COLO829 (cell line): ENCODE results near the gene CASS4.
"Not testable (repeated sequence)": the region's sequence is repeated elsewhere in the genome, so short reads cannot be mapped to it uniquely, and the experiment has no call there.

Experiments used
- DNase-seq: peaks from one replicate; pipeline ENCODE4 v3.0.0; 2012; ENCODE audit warnings: low spot score

The CASS4 gene, protein sequence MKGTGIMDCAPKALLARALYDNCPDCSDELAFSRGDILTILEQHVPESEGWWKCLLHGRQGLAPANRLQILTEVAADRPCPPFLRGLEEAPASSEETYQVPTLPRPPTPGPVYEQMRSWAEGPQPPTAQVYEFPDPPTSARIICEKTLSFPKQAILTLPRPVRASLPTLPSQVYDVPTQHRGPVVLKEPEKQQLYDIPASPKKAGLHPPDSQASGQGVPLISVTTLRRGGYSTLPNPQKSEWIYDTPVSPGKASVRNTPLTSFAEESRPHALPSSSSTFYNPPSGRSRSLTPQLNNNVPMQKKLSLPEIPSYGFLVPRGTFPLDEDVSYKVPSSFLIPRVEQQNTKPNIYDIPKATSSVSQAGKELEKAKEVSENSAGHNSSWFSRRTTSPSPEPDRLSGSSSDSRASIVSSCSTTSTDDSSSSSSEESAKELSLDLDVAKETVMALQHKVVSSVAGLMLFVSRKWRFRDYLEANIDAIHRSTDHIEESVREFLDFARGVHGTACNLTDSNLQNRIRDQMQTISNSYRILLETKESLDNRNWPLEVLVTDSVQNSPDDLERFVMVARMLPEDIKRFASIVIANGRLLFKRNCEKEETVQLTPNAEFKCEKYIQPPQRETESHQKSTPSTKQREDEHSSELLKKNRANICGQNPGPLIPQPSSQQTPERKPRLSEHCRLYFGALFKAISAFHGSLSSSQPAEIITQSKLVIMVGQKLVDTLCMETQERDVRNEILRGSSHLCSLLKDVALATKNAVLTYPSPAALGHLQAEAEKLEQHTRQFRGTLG

DNA sequence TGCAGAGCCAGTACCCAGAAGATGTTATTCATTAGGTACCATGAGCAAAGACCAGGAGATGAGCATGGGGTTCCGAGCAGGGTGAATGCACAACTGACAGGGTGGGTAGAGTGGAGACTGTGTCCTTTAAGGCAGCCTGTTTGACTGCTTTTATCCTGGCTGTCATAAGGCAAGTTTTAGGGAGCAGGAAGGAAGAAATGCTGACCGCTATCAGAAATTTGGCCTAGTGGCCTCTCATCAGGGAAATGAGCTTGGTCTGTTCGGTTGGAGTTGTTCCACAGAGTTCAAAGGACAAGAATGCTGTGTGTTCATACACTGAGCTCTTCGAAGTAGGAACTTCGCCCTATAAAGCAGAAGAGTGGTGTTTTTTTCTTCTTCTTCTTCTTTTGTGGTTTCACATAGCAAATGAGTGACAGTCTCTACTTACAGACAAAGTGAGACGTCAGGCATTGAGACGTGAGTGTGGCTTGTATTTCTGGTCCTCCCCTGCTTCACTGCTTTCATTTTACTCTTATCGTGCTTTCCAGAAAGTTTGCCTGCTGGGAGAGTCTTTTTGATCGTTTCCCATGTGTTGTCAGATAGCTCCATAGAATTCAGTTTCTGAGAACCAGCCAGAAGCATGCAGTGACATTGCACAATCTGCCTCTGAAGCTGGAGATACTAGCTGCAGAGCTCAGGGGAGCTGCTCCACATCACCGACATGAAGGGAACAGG is at the start of gene CASS4:
CASS4 (plus strand) TSS at position 502 of the 714 bp plus-strand sequence; CDS start at position 701, 199 bp downstream.
- DNase-seq, result no peak

DNA sequence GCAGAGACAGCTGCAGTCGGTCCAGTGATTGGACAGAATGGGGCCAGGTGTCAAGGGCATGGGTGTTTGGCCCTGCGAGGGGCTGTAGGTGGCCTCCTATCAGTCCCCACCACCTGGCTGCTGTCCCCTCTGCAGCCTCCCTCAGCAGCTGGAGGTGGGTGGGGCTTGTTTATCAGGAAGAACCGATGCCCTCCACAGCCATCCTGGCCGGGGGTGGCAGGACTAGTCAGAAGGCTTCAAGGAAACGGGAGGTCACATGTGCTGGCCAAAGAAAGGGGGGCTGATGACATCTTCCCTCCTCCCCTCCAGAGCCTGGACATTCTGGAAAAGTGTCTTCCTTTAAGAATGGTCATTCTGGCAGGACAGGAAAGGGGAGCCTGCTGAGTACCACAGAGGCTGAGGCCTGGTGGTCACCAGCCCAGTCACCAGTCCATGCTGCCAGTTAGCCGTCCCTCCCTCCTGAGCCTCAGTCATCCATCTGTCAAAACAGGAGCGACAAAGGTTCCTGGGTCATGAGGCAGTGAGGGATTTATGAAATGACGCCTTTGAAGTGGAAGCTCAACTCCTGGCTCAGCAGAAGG is 49.1 kb upstream of the CASS4 start:
- no peak for DNase-seq

DNA sequence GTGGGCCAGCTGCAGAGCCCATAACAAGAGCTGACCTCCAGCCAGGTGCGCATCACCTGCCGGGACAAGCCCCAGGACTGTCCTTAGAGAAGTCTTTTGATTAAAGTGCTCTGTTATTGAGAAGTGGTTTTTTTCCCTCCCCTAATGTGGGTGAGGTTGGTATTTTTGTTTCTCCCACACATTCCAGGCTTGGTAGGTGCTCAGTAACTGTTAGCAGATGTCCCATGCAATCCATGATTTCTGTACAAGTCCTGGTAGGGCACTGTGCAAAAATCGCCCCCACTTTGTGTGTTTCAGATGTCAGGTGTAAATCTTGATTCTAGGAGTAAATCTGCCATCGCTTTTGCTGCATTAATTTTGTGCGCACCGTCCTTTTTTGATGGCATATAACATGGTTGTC is 48.6 kb upstream of the CASS4 start:
- DNase-seq, result no peak

DNA sequence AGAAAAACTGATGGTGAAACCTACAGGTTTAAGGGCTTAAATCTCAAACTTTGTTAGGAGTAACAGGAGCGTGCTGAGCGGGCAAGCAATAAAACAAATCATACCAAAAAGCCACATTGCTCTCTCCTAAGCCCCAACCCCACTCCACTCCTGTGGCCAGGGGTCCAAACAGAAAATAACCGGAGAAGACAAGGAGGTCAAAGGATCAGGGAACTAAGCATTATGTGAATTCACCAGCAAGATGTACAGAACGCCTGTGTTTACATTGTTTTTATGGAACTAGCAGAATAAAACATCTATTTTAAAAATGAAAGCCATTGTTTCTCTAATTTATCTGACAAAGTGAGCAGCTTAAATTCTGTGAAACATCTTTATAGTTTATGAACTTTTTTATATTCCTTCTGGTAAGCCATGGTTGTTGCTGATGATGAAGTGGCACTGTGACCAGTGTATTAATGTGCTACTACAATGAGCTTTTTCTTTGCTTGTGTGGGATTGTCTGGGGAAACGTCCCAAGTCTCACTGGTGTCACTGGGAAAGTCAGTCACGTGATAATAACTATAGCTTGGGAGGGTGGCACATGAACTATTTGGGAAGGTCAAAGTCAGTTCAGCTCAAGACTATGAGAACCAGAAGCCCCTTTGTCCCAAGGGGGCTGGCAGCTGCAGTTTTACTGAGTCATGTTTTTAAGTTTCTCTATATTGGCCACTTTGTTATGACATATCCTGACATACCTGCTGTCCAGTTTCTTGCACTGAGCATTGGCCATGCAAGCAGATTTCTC is 43.5 kb upstream of the CASS4 start:
- DNase-seq, result peak; percentile 76

DNA sequence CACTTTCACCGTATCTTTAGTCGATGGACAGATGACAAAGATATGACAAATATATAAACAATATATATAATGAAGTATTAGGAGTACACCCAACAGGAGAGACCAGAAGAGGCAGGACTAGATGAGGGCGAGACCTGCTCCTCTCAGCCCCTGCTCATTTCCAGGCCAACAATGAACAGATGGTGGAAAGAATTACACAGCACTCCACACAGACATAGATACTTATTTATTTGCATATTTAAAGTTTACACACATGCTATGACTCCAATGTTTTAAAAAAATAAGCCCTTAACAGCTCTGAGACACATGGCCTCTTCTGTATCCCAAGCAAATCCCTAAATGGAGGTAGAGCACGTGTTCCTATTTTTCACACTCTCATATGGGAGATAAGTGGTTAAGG is 42.9 kb upstream of the CASS4 start:
- no peak for DNase-seq

DNA sequence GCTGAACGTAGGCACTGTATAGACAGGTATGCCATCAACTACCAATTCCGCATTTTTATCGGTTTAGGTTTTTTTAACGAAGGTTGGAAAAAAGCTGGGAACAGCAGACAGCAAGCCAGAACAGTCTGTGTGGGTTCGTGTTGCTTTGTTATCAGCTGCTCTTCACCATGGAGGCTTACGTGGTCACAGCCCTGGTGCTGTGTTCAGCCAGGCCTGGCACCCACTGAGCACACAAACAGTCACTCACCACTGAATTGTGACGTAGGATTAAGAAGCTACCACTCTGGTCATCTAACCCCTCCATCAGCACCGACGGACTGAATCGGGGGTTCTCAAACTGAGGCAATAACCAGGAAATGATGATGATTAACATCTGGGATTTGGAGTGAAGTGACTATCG is 40.1 kb upstream of the CASS4 start:
- no peak for DNase-seq

DNA sequence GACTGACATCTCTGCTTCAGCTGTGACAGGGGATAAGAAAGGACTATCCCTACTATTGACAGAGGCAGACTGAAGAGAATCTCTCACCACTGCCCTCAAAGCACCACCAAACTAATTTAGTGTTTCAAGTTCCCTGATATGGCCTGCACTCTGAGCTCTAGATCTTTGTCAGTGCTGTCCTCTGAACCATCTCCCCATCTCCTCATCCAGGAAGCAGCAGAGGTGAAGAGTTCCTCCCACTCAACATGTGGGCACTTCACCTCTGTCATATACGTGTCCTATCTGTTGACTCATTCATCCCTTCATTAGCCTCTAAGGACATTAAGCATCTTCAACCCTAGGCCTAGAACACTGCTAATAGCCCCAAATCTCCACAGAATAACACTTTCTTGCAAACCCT is 39.2 kb upstream of the CASS4 start:
- no peak for DNase-seq

DNA sequence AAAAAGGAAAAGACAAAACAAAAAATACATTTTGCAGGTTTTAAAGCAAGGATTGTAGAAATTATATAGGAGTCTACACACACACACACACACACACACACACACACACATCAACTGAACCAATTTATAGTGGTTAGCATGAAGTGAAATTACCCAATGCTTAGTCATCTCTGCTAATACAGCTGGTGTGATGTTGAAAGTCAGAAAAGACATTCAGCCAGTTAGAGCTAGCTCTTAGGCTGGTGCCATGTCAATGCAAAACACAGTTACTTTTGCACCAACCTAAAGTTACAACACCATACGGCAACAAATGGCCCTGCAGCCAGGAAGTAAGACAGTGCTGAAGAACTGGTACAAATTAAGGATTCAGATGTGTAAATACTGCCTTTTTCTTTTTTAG is 38.1 kb upstream of the CASS4 start:
- DNase-seq, result peak; percentile 53

DNA sequence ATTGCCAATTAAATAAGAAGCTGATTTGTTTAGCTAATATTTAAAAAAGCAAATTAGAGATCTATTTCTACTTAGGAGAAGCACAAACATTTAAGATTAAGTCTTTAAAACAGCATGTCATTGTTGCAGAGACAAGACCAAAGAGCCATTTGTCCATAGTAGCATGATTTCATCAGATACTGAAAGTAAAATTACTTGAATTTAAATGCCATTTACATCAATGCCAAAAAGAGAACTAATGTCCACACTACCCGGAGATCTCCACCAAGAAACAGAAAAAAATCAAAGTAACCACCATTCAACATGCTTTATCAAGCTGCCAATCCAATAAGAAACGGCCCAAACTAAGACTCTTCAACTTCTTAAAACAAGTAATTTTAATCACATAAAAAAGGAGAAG is 35.7 kb upstream of the CASS4 start:
- no peak for DNase-seq

DNA sequence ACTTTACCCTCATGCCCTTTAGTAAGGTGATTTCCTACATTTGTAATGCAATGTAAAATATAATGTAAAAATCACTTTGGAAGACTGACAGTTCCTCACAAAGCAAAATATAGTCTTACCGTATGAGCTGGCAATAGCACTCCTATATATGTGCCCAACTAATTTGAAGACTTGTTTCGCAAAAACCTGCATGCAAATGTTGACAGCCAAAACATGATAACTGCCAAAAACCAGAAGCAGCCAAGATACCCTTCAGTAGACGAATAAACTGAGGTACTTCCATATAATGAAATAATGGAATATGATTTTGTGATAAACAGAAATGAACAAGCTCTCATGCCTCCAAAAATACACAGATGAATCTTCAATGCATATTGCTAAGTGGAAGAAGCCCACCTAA is 33.7 kb upstream of the CASS4 start:
- DNase-seq, result no peak

DNA sequence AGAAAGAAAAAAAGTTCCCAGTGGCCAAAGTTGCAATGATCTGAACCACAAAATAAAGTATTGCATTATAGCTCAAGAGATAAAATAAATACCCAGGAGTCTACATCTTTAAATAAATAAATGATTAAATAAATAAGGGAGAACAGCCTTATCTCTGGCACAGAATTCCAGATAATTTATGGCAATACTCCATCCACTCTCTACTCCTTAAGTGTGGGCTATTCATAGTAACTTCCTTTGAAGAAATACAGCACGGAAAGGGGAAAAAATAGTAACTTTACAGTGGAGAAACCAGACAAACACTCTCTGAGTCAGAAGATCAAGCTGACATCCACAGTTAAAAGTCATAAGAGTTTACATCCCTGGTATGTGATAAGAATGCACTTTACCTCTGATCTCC is 31.7 kb upstream of the CASS4 start:
- no peak for DNase-seq

DNA sequence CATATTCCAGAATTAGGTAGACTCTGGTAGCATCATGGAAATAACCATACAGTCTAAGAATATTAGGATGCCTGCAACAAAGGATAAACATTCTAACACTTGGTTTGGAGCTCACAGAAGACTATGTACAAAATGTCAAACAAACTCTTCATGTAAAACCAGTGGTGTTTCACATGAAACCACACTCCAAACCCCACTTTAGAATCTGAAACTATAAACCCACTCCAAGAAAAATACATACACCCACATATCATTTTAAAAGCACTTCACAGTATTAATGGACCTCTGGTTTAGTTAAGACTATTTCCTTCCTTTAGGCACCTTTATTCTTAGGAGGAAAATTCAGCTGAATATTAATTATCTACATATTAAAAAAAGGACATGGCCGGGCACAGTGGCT is 30.6 kb upstream of the CASS4 start:
- DNase-seq, result no peak

DNA sequence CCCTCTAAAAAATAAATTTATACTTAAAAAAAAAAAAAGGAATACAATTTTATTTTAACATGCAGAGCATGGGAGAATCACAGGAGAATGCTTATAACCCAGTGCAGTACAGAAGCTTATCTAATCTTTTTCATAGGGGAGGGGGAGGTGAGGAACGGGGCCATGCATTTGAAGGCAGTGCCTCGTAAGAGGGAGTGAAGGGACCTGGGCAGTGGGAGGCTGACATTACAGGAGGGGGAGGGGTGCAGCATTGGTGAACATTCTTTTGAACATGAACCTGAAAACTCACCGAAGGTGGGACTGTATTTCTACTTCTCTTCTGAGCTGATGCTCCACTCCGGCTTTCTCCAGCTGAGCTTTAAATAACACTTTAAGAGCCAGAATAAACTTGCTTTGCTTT is 29.4 kb upstream of the CASS4 start:
- DNase-seq, result no peak

DNA sequence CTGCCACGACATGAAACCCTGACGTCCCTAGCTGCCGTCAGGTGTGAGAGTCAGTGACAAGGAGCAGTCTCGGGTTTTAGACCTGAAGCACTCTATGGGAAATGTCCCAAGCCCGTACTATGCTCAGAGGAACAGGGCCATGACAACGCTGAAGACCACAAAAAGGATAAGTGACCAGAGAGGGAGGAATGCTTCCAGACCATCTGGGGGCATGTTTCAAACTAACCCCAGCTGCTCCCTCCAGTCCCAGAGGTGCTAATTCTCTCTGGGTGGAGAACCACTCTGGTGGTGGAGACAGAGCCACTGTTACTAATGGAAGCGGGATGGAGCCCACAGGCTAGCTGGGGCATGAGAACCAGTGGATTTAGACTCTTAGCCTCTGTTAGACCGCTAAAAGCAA is 28.7 kb upstream of the CASS4 start:
- no peak for DNase-seq

DNA sequence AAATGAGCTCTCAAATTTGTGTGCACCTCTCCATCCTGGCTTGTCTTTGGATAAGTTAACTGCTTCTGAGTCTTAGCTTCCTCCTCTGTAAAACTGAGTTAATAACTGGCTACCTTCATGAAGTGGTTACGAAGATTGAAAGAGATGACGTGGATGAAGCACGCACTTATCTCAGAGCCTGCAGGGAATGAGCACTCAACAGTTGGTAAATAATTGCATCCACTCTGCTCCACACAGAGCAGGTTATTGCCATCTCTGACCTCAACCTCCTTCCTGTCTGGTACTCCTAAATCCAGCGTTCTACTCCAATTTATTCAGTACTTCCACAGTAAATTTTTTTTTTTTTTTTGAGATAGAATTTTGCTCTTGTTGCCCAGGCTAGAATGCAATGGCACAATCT is 26.9 kb upstream of the CASS4 start:
- no peak for DNase-seq

DNA sequence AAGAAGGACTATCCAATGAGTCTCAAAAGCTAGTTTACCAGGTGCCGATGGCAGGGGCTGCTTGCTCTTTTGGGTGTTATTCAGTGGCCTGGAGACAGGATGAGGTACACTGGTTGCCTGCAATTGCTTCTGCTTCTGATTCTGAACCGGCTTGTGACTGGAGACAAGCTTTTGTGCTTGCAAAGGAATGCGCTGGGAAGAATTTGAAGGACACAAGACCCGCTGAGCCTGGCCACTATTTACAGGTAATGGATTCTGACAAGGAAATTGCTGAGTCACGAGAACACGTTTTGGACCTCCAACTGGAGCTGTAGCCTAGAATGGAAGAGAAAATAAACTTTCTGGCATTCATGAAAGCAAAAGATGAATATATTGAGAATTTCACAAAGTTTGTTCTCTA is 25.8 kb upstream of the CASS4 start:
- DNase-seq, result no peak

DNA sequence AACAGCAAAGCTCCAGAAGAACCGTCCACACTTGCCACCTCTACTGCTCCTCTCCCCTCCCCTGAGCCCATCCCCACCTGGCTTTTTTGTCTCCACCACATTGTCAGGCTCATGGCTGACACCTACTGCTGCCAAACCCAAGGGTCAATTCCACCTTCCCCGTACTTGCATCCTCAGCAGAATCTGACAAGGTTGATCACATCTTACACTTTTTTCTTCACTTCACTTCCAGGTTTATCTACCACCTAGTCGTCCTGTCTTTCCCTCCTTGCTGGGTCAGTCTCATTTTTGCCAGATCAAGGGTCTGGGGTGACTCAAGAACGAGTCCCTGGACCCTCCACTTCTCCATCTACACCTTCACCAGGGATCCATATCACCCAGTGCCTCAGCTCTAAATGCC is 23.2 kb upstream of the CASS4 start:
- DNase-seq, result no peak

DNA sequence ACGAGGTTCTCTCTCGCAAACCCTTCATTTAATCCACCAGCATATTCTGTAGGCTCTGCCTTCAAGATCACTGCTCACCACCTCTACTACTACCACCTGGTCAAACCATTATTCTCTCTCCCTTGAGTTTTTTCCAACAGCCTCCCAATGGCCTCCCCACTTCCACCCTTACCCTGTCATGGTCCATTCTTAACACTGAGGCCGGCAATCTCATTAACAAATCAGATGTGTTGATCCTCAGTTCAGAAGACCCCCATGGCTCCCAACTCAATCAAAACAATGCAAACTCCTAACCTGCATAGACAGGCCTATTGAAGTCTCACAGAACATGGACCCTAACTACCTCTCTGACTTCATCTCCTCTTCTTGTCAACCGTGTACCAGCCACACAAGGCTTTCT is 22.3 kb upstream of the CASS4 start:
- DNase-seq, result no peak

DNA sequence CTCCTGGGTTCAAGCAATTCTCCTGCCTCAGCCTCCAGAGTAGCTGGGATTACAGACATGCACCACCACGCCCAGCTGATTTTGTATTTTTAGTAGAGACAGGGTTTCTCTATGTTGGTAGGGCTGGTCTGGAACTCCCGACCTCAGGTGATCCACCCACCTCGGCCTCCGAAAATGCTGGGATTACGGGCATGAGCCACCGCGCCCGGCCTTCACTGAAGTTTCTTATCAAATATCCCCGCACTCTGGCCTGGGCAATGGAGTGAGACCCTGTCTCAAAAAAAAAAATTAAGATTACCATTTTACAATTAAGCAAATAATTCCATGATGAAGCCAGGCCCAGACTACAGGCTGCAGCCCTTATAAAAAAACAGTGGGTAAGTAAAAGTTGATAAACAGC is 21.7 kb upstream of the CASS4 start:
- DNase-seq, result not testable (repeated sequence)

DNA sequence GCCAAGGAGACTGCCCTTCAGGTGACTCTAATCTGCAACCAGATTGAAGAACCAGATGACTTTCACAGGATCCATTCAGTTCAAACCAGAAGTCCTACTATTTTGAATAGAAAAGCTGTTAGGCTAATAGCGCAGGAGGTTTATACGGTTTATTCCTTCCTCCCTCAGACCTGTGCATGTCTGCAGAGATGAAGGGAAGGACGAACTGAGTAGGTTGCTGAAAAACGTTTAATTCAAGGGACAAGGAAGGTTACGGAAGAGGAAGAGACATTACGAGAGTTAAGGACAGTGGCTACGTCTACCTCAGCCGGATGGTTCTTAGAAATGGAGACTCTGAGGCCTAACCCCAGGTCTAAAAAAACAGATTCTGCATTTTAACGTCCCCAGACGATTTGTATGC is 21.0 kb upstream of the CASS4 start:
- DNase-seq, result no peak

DNA sequence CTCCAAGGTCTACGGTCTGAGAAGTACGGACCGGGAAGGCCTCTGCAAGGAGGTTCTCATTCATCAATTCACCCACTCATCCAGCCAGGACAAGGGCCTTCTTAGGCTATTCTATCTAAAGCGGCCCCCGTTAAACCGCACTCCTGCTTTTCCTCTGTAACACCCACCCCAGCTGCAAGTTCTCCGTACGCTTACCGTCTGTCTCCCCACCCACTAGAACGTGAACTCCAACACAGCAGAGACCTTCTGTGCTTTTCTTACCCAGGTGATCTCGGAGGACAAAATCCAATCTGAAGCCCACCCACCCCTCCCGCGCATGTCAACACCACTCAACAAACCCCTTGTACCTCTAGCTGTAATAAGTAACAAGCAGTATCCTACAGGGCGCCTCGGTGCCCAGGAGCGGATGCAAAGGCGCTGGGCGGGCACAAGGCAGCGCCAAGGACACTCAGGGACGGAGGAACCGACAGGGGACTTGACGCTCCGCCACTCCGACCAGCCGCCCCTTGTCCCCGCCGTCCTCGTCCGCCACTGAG is 20.4 kb upstream of the CASS4 start:
- DNase-seq, result no peak
